ENCODE measurements around the gene SYP.

- no peak for TF ChIP-seq CTCF (IDR thresholded peaks at IDR 0.05)
- no peak for TF ChIP-seq POLR2AphosphoS5 (IDR thresholded peaks at IDR 0.05)
- TF ChIP-seq POLR2A (IDR thresholded peaks at IDR 0.05) = no peak
These were observed 52.1 kb downstream of the SYP start for GRCh38 chrX:49147936-49148335.
